SK-N-SH treated with all-trans-retinoic acid at 6 μM for 48 hours (cell line): Measurements from ENCODE around the gene FDPS.

Source experiments
- ATAC-seq: fragments of 200-7000 bp; cut with Tn5 transposase; 3 replicates; pipeline ENCODE4 v1.9.1; 2020; ENCODE audit warnings: mild to moderate bottlenecking, moderate library complexity
- ARNTL ChIP-seq: fragments of 450-650 bp; formaldehyde crosslinking; IDR thresholded peaks from 2 replicates; pipeline ENCODE4 v1.5.0; 2020; ENCODE audit warnings: low read depth, mild to moderate bottlenecking, moderate library complexity, borderline replicate concordance
- BACH2 ChIP-seq: fragments of 250-450 bp; sonication (Bioruptor Pico); IDR thresholded peaks from 2 replicates; pipeline ENCODE4 v1.9.0; 2021; ENCODE audit warnings: mild to moderate bottlenecking, borderline replicate concordance
- CREB5 ChIP-seq: fragments of 250-450 bp; sonication (Bioruptor Pico); IDR thresholded peaks from 2 replicates; pipeline ENCODE4 v1.5.1; 2020; ENCODE audit warnings: low read depth, mild to moderate bottlenecking, moderate library complexity
- CSDC2 ChIP-seq: fragments of 250-450 bp; sonication (Bioruptor Pico); IDR thresholded peaks from 2 replicates; pipeline ENCODE4 v1.5.0; 2020; ENCODE audit warnings: mild to moderate bottlenecking, moderate library complexity
- CSRNP3 ChIP-seq: fragments of 250-450 bp; sonication (Bioruptor Pico); IDR thresholded peaks from 2 replicates; pipeline ENCODE4 v1.5.1; 2021; ENCODE audit warnings: mild to moderate bottlenecking, moderate library complexity
- ESRRG ChIP-seq: fragments of 250-450 bp; sonication (Bioruptor Pico); IDR thresholded peaks from 2 replicates; pipeline ENCODE4 v1.6.1; 2021; ENCODE audit warnings: mild to moderate bottlenecking
- GLIS3 ChIP-seq: fragments of 250-450 bp; sonication (Bioruptor Pico); IDR thresholded peaks from 2 replicates; pipeline ENCODE4 v1.5.0; 2020; ENCODE audit warnings: mild to moderate bottlenecking, moderate library complexity
- ISL1 ChIP-seq: fragments of 250-450 bp; sonication (Bioruptor Pico); IDR thresholded peaks from 2 replicates; pipeline ENCODE4 v2.1.2; 2022; ENCODE audit warnings: mild to moderate bottlenecking, moderate library complexity
- OSR1 ChIP-seq: fragments of 250-450 bp; sonication (Bioruptor Pico); IDR thresholded peaks from 2 replicates; pipeline ENCODE4 v1.8.0; 2022; ENCODE audit warnings: moderate library complexity, mild to moderate bottlenecking, inconsistent platforms
- PATZ1 ChIP-seq: fragments of 250-450 bp; sonication (Bioruptor Pico); IDR thresholded peaks from 2 replicates; pipeline ENCODE4 v1.8.0; 2020; ENCODE audit warnings: mild to moderate bottlenecking, moderate library complexity, borderline replicate concordance
- POU6F1 ChIP-seq: fragments of 250-450 bp; sonication (Bioruptor Pico); IDR thresholded peaks from 2 replicates; pipeline ENCODE4 v1.8.0; 2021; ENCODE audit warnings: low read depth, mild to moderate bottlenecking, moderate library complexity, borderline replicate concordance
- PPARA ChIP-seq: fragments of 250-450 bp; sonication (Bioruptor Pico); IDR thresholded peaks from 2 replicates; pipeline ENCODE4 v1.5.0; 2020; ENCODE audit warnings: mild to moderate bottlenecking, borderline replicate concordance
- RARB ChIP-seq: fragments of 250-450 bp; sonication (Bioruptor Pico); IDR thresholded peaks from 2 replicates; pipeline ENCODE4 v1.8.0; 2021; ENCODE audit warnings: mild to moderate bottlenecking, moderate library complexity
- SNAI2 ChIP-seq: fragments of 250-450 bp; sonication (Bioruptor Pico); IDR thresholded peaks from 2 replicates; pipeline ENCODE4 v1.5.0; 2020; ENCODE audit warnings: mild to moderate bottlenecking, moderate library complexity
- TCF4 ChIP-seq: fragments of 250-450 bp; sonication (Bioruptor Pico); IDR thresholded peaks from 2 replicates; pipeline ENCODE4 v1.8.0; 2021; ENCODE audit warnings: mild to moderate bottlenecking, moderate library complexity, borderline replicate concordance
- TOX ChIP-seq: fragments of 250-450 bp; sonication (Bioruptor Pico); IDR thresholded peaks from 2 replicates; pipeline ENCODE4 v1.8.0; 2021; ENCODE audit warnings: mild to moderate bottlenecking, moderate library complexity, borderline replicate concordance
- TSHZ2 ChIP-seq: fragments of 250-450 bp; sonication (Bioruptor Pico); IDR thresholded peaks from 2 replicates; pipeline ENCODE4 v1.5.0; 2020; ENCODE audit warnings: mild to moderate bottlenecking, moderate library complexity
- ZFP3 ChIP-seq: fragments of 250-450 bp; sonication (Bioruptor Pico); IDR thresholded peaks from 2 replicates; pipeline ENCODE4 v1.5.0; 2020; ENCODE audit warnings: mild to moderate bottlenecking, moderate library complexity
- ZFP30 ChIP-seq: fragments of 450-650 bp; formaldehyde crosslinking; IDR thresholded peaks from 2 replicates; pipeline ENCODE4 v1.5.0; 2022; ENCODE audit warnings: mild to moderate bottlenecking, moderate library complexity
- ZNF565 ChIP-seq: fragments of 450-650 bp; formaldehyde crosslinking; conservative IDR thresholded peaks from 2 replicates; pipeline ENCODE4 v1.5.0; 2020; ENCODE audit warnings: low read depth, mild to moderate bottlenecking, moderate library complexity
- ZNF70 ChIP-seq: fragments of 450-650 bp; formaldehyde crosslinking; IDR thresholded peaks from 2 replicates; pipeline ENCODE4 v1.5.0; 2020; ENCODE audit warnings: mild to moderate bottlenecking, moderate library complexity
- ZNF8 ChIP-seq: fragments of 450-650 bp; formaldehyde crosslinking; IDR thresholded peaks from 2 replicates; pipeline ENCODE4 v1.5.0; 2020; ENCODE audit warnings: mild to moderate bottlenecking, moderate library complexity

The FDPS gene

GRCh38 chr1:155339515-155340097, 30.9 kb downstream of the FDPS start:
- ATAC-seq = no peak
- no peak for TF ChIP-seq BACH2 (CRISPR knock-in tag)

GRCh38 chr1:155342842-155343241, 34.2 kb downstream of the FDPS start:
- no peak for TF ChIP-seq OSR1 (CRISPR knock-in tag)
- TF ChIP-seq GLIS3 (CRISPR knock-in tag) = no peak
- TF ChIP-seq ZFP3 (CRISPR knock-in tag) = no peak
- TF ChIP-seq ISL1 (CRISPR knock-in tag) = no peak
- no peak for TF ChIP-seq ESRRG (CRISPR knock-in tag)
- no peak for TF ChIP-seq ZNF8 (CRISPR knock-in tag)
- TF ChIP-seq TCF4 (CRISPR knock-in tag) = no peak
- no peak for TF ChIP-seq ZNF565
- no peak for TF ChIP-seq TOX (CRISPR knock-in tag)
- no peak for TF ChIP-seq ARNTL (CRISPR knock-in tag)
- TF ChIP-seq PPARA (CRISPR knock-in tag) = no peak
- TF ChIP-seq CSDC2 (CRISPR knock-in tag) = no peak
- TF ChIP-seq ZFP30 (CRISPR knock-in tag) = no peak
- TF ChIP-seq PATZ1 (CRISPR knock-in tag) = no peak

GRCh38 chr1:155352631-155353030, 44.0 kb downstream of the FDPS start:
- TF ChIP-seq ZNF70 (CRISPR knock-in tag) (no peak), ZFP3 (CRISPR knock-in tag) (no peak), PATZ1 (CRISPR knock-in tag) (no peak), TSHZ2 (CRISPR knock-in tag) (no peak), CSRNP3 (CRISPR knock-in tag) (no peak), POU6F1 (CRISPR knock-in tag) (no peak), TCF4 (CRISPR knock-in tag) (no peak), CREB5 (CRISPR knock-in tag) (no peak), GLIS3 (CRISPR knock-in tag) (no peak), ESRRG (CRISPR knock-in tag) (no peak), OSR1 (CRISPR knock-in tag) (no peak), BACH2 (CRISPR knock-in tag) (no peak), RARB (CRISPR knock-in tag) (no peak), TOX (CRISPR knock-in tag) (no peak), ARNTL (CRISPR knock-in tag) (no peak), ZFP30 (CRISPR knock-in tag) (no peak), SNAI2 (CRISPR knock-in tag) (no peak), PPARA (CRISPR knock-in tag) (no peak)
- no peak for ATAC-seq

More at GRCh38 chr1:155342842-155343241, 34.2 kb downstream of the FDPS start:
- no peak for ATAC-seq
